Uterus (tissue), 4 donors: ENCODE results near the gene AFMID. TPM values are rescaled to one million over a fixed set of nuclear protein-coding genes. Genes with fewer than 3 reads are reported as not detected.

ENCODE experiments used
- DNase-seq, 2 donors: peaks; one replicate each; pipeline ENCODE4 v3.0.0-alpha.2; 2019 to 2020
- H3K27ac ChIP-seq, 2 donors: fragments of 200-600 bp; sonication (generic); 1 replicate in 1 of 2; 2 replicates in 1 of 2; pipeline ENCODE4 v1.5.1; 2016 to 2018
- H3K27me3 ChIP-seq, 2 donors: fragments of 200-600 bp; sonication (generic); one replicate each; pipeline ENCODE4 v1.5.1; 2018 to 2019; ENCODE audit warnings: control low read depth in 1 of 2
- H3K36me3 ChIP-seq, 2 donors: fragments of 200-600 bp; sonication (generic); one replicate each; pipeline ENCODE4 v1.5.1; 2019; ENCODE audit warnings: control low read depth in 1 of 2
- H3K4me1 ChIP-seq, 2 donors: fragments of 200-600 bp; sonication (generic); one replicate each; pipeline ENCODE4 v1.5.1; 2018 to 2019; ENCODE audit warnings: control low read depth in 1 of 2
- H3K4me3 ChIP-seq, 2 donors: fragments of 200-600 bp; sonication (generic); 1 replicate in 1 of 2; 2 replicates in 1 of 2; pipeline ENCODE4 v1.5.1; 2018 to 2019; ENCODE audit warnings: mild to moderate bottlenecking in 1 of 2
- H3K9me3 ChIP-seq, 2 donors: fragments of 200-600 bp; sonication (generic); one replicate each; pipeline ENCODE4 v1.5.1; 2019; ENCODE audit warnings: control low read depth in 1 of 2
- POLR2A ChIP-seq, 2 donors: fragments of 450-650 bp; IDR thresholded peaks; one replicate each; pipeline ENCODE4 v1.6.1; 2016; ENCODE audit warnings: antibody characterized with exemption in 2 of 2, mild to moderate bottlenecking in 1 of 2, moderate library complexity in 1 of 2
- intact Hi-C: fragments of 100-400 bp; cut with DNase I; formaldehyde crosslinking; loops from one replicate; pipeline ENCODE4 v1.15.1; 2023; ENCODE audit warnings: low total_unique reads
- small RNA-seq: library from RNA; depleted of rRNA; stranded (forward); fragments of <200 nt; gene quantifications from one replicate; pipeline ENCODE3, GENCODE V24; 2016
- total RNA-seq, 4 donors: library from RNA; depleted of rRNA in 3 of 4; stranded (reverse); fragments of >200 nt in 3 of 4; gene quantifications; one replicate each; pipeline versions ENCODE4 v1.1.0 to v1.2.4, GENCODE V29; 2014 to 2023
- TF ChIP-seq, protein P1 (sequence below), 4 experiments: fragments of 200-600 bp in 2 of 4; fragments of 450-650 bp in 2 of 4; sonication (generic) in 2 of 4; IDR thresholded peaks; one replicate each; pipeline ENCODE4 v1.5.1; 2016 to 2019; ENCODE audit warnings: antibody characterized with exemption in 4 of 4, mild to moderate bottlenecking in 2 of 4, moderate library complexity in 1 of 4
- donor health status: DM: yes; HTN: yes; CAD: no.

Gene AFMID
- total RNA-seq, 4 donors from 2014 or later: 21.2 to 38.4 (median 23.7) TPM

DNA sequence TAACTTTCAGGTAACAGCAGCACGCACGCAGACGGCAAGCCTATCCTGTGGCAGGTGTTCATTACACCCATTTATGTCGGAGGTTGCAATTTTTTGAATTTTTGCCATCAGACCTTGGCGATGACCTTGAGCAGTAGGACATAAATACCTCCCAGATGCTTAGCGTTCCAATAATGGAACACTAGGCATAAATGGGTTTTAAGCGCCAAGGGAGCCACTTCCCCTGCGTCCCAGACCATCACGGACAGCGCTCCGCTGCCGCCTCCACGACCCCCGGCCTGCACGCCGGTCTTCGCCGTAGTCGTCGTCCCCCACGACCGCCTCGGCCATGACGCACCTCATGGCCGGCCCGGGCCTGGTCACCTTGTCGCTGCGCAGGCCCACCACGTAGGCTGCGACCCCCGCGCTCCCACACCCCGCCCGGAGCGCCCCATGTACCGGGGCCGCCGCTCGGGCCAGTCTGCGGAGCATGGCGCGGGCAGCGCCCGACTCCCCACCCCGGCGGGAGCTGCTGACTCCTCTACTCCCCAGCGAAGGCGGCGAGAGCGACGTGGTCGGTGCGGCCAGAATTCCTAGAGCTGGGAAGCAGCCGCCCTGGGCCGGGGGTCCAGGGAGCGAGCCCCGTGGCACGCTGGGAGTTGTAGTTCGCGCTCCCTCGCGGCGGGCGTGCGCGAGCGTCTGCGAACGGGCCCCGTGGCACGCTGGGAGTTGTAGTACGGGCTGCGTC lies 66.9 kb downstream of the AFMID start:
- H3K9me3 ChIP-seq: no peaks in the 10 kb centered on the region
- H3K36me3 ChIP-seq: no peaks in the 10 kb centered on the region
- H3K27ac ChIP-seq: peak overlapping the region; percentile 73 to 84
- peak; percentile 73 to 84 for DNase-seq
- peak overlapping the region; percentile 49 to 99 for H3K4me3 ChIP-seq
- intact Hi-C loops: loop anchor here (10.0 kb wide), 1 partner anchor 171 kb away; no protein-coding TSS in a partner anchor
- TF ChIP-seq, protein P1, sequence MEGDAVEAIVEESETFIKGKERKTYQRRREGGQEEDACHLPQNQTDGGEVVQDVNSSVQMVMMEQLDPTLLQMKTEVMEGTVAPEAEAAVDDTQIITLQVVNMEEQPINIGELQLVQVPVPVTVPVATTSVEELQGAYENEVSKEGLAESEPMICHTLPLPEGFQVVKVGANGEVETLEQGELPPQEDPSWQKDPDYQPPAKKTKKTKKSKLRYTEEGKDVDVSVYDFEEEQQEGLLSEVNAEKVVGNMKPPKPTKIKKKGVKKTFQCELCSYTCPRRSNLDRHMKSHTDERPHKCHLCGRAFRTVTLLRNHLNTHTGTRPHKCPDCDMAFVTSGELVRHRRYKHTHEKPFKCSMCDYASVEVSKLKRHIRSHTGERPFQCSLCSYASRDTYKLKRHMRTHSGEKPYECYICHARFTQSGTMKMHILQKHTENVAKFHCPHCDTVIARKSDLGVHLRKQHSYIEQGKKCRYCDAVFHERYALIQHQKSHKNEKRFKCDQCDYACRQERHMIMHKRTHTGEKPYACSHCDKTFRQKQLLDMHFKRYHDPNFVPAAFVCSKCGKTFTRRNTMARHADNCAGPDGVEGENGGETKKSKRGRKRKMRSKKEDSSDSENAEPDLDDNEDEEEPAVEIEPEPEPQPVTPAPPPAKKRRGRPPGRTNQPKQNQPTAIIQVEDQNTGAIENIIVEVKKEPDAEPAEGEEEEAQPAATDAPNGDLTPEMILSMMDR (IDR thresholded peaks at IDR 0.05): peak in 1 of 4 experiments; percentile 36
- peak in 1 of 2 donors; percentile 60 for TF ChIP-seq POLR2A (IDR thresholded peaks at IDR 0.05)
- no peaks in the 10 kb centered on the region for H3K27me3 ChIP-seq
- no peaks in the 10 kb centered on the region for H3K4me1 ChIP-seq

DNA sequence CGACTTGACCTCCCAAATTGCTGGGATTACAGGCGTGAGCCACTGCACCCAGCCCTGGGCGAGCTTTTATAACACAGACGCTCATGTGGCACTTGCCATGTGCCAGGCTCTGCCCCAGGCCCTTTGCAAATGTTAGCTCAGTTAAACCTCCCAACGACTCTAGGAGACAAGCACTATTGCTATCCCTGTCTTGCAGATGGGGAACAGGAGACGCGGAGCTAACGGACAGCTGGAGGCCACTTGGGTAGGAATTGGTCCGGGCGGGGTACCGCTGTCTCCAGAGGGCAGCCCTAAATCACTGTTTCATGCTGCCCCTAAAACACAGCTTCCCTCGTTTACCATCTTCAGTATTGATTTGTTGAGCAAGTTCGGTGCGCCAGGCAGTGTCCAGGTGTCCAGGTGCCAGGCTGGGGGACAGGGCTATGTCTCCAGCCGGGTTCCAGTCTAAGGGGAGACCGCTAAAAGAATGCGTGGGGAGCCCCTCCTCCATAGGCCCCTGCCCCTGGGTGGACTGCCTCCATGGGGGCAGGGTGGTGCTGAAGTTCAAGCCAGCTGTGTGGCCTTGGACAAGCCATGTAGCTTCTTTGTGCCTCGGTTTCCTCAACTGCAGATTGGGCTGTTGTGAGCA lies 68.0 kb downstream of the AFMID start:
- intact Hi-C loops: loop anchor here (10.0 kb wide), 1 partner anchor 170 kb away; no protein-coding TSS in a partner anchor
- no peak for TF ChIP-seq POLR2A (IDR thresholded peaks at IDR 0.05)
- TF ChIP-seq, protein P1 (IDR thresholded peaks at IDR 0.05): no peak
- no peaks in the 10 kb centered on the region for H3K27me3 ChIP-seq
- no peak overlapping the region for H3K4me3 ChIP-seq
- DNase-seq: no peak
- H3K27ac ChIP-seq: no peak overlapping the region
- no peaks in the 10 kb centered on the region for H3K9me3 ChIP-seq
- H3K4me1 ChIP-seq: no peaks in the 10 kb centered on the region
- no peaks in the 10 kb centered on the region for H3K36me3 ChIP-seq

DNA sequence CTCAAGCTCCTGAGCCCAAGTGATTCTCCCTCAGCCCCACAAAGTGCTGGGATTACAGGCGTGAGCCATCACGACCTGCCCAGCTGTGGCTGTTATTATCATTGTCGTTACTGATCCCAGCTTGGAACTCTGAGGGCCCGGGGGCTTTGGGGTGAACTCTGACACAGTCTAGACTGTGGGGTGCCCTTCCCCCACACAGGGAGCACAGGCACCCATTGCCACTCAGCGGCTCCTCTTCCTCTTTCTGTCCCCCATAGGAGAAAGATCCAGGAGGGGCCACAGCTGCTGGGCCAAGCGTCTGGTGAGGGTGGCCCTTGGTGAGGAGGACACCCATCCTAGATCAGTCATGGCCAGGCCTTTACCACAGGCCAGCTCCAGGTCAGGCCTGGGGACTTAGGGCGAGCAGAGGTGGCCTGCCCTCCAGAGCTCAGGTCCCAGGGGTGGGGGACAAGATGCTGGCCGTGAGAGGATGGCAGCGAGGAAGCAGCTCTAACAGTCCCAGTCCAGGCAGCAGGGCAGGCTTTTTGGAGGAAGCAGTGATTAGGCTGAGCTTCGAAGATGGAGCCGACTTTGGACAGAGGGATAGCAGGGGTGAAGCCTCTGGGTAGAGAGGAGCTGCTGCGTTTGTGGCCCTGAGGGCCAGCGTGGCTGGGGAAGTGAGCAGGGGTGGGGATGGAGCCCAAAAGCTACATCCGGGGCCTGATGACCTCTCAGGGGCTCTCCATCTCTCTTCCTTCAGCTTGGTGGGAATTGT lies 69.0 kb downstream of the AFMID start:
- H3K9me3 ChIP-seq: no peaks in the 10 kb centered on the region
- H3K36me3 ChIP-seq: no peaks in the 10 kb centered on the region
- H3K4me1 ChIP-seq: no peaks in the 10 kb centered on the region
- TF ChIP-seq, protein P1 (IDR thresholded peaks at IDR 0.05): no peak
- TF ChIP-seq POLR2A (IDR thresholded peaks at IDR 0.05): no peak
- no peak overlapping the region for H3K4me3 ChIP-seq
- intact Hi-C loops: loop anchor here (10.0 kb wide), 1 partner anchor 169 kb away; no protein-coding TSS in a partner anchor
- no peaks in the 10 kb centered on the region for H3K27me3 ChIP-seq
- no peak overlapping the region for H3K27ac ChIP-seq
- DNase-seq: no peak

DNA sequence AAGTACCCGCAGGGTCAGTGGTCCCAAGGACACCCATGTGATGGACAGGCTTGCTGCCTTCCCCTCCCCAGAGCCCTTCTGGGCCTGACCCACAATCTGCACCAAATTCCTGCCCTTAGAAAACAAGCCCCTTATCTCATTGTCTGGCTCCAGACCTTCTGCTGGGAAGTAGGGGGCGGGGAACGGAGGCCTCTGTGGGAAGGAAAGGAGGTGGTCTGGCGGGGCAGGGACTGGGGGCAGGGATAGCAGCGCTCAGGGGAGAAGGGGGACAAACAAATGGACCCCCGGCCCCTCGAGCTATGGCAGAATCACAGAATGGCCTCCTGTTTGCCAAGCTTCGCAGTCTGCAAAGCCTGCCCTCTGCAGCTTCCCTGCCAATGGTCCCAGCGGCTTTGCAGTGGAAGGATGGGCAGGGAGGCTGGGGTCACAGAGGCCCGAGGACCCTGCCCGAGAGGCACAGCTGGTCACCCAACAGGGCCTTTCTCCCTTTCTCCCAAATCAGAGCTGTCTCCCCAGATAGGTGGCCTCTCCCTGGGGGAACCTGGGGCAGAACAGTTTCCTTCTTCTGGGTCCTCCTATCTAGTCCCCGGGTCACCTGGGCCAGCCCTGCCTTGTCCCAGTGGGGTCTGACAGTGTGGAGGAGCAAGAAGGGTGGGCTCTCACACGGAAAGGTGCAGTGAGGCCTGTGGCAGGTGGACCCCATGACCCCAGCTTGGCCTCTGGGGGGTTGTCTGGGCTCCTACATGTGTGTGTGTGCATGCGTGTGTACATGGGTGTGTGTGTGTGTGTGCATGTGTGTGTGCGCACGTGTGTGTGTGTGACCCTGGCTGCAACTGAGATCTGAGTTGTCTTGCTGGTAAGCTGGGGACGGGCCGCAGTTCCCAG lies 69.8 kb downstream of the AFMID start:
- TF ChIP-seq, protein P1 (IDR thresholded peaks at IDR 0.05): no peak
- no peak for TF ChIP-seq POLR2A (IDR thresholded peaks at IDR 0.05)
- no peaks in the 10 kb centered on the region for H3K36me3 ChIP-seq
- no peak overlapping the region for H3K4me3 ChIP-seq
- intact Hi-C loops: loop anchor here (10.0 kb wide), 1 partner anchor 168 kb away; no protein-coding TSS in a partner anchor
- H3K9me3 ChIP-seq: no peaks in the 10 kb centered on the region
- no peaks in the 10 kb centered on the region for H3K4me1 ChIP-seq
- no peaks in the 10 kb centered on the region for H3K27me3 ChIP-seq
- DNase-seq: no peak
- H3K27ac ChIP-seq: no peak overlapping the region

Small RNA genes lying within 50 kb of the gene (small RNA-seq; reads per million reads assigned to genes)
- gene AC087645.1: not detected

Other genes with a start within 250 kb of the AFMID start
- gene TNRC6C, start 228.7 kb upstream of the AFMID start, total RNA-seq: 10 to 100 TPM in 2 of 4 donors, 1 to 10 TPM in 2; 4.6 to 68.0 (median 11.8) TPM
- gene TMC6, start 58.6 kb upstream of the AFMID start, total RNA-seq: 10 to 100 TPM in 3 of 4 donors, 1 to 10 TPM in 1; 8.2 to 56.1 (median 16.1) TPM
- 10 to 100 TPM in 1 of 4 donors, 1 to 10 TPM in 2, under 1 TPM in 1; 0.51 to 20.1 (median 3.1) TPM for gene TMC8, start 56.6 kb upstream of the AFMID start, total RNA-seq
- gene C17orf99, start 41.0 kb upstream of the AFMID start, total RNA-seq: under 1 TPM in 1 of 4 donors, not detected in 3; 0.62 TPM
- 10 to 100 TPM; 16.7 to 83.2 (median 49.1) TPM for gene SYNGR2, start 18.8 kb upstream of the AFMID start, total RNA-seq
- 10 to 100 TPM in 1 of 4 donors, 1 to 10 TPM in 1, not detected in 2; 1.4 to 40.8 TPM for gene TK1, start 310 bp upstream of the AFMID start, total RNA-seq
- gene BIRC5, start 26.9 kb downstream of the AFMID start, total RNA-seq: 10 to 100 TPM in 2 of 4 donors, not detected in 2; 26.3 to 29.7 TPM
- gene TMEM235, start 44.3 kb downstream of the AFMID start, total RNA-seq: not detected
- gene SOCS3, start 172.7 kb downstream of the AFMID start, total RNA-seq: 100 to 1,000 TPM in 1 of 4 donors, 10 to 100 TPM in 3; 20.9 to 101 (median 39.5) TPM
- gene PGS1, start 191.3 kb downstream of the AFMID start, total RNA-seq: 10 to 100 TPM; 12.9 to 75.4 (median 63.1) TPM